Fibroblast of villous mesenchyme (primary cell): ENCODE data around the gene OR51E1. TPM values are rescaled to one million over a fixed set of nuclear protein-coding genes. Genes with fewer than 3 reads are reported as not detected.
A peak's percentile ranks its signal among the peaks of the same experiment; 100 is the strongest.

Experiments
- DNase-seq: peaks from one replicate; pipeline ENCODE4 v3.0.0-alpha.2; 2010; ENCODE audit warnings: low read depth
- H3K4me3 ChIP-seq: 2 replicates; pipeline ENCODE4 v1.5.1; 2011; ENCODE audit warnings: low read depth, mild to moderate bottlenecking, low read length
- CTCF ChIP-seq: IDR thresholded peaks from 2 replicates; pipeline ENCODE4 v1.5.1; 2012; ENCODE audit warnings: low read depth, mild to moderate bottlenecking, low read length; ENCODE audit not compliant: insufficient read depth
- total RNA-seq: library from RNA; depleted of rRNA; stranded (reverse); fragments of >200 nt; gene quantifications from 2 replicates; pipeline ENCODE4 v1.2.3, GENCODE V29; 2012

OR51E1 gene
- not detected in 2 replicates for total RNA-seq

GRCh38 chr11:4643682-4644081 is at the start of gene OR51E1:
OR51E1 (plus strand) TSS chr11:4643982; CDS start chr11:4652527, 8,545 bp downstream.
- TF ChIP-seq CTCF, result no peak
- H3K4me3 ChIP-seq, result no peak within 1 kb of the TSS
- no peak for DNase-seq

- DNase-seq, result no peak
- TF ChIP-seq CTCF, result no peak
- no peak overlapping the region for H3K4me3 ChIP-seq
Observed at GRCh38 chr11:4605057-4605456, 38.7 kb upstream of the OR51E1 start.

GRCh38 chr11:4606231-4607015 is 37.4 kb upstream of the OR51E1 start:
- DNase-seq, result peak; percentile 20
- H3K4me3 ChIP-seq, result peak overlapping the region; percentile 78
- TF ChIP-seq CTCF, result no peak

- peak overlapping the region; percentile 78 for H3K4me3 ChIP-seq
- TF ChIP-seq CTCF, result no peak
- peak; percentile 9 for DNase-seq
Observed at GRCh38 chr11:4607096-4607495, 36.7 kb upstream of the OR51E1 start.

- no peak for TF ChIP-seq CTCF
- peak within 1 kb of the TSS; percentile 78 for H3K4me3 ChIP-seq
- DNase-seq, result peak; percentile 95
Observed at GRCh38 chr11:4607781-4608666, 35.8 kb upstream of the OR51E1 start, which contains the start of gene TRIM68. TRIM68 (minus strand) TSS chr11:4608231; CDS start chr11:4605504, 2,727 bp downstream.

GRCh38 chr11:4610258-4610935 is 33.4 kb upstream of the OR51E1 start:
- DNase-seq, result peak; percentile 18
- TF ChIP-seq CTCF, result no peak
- peak overlapping the region; percentile 21 for H3K4me3 ChIP-seq
